Thoracic aorta (tissue), 2 donors: ENCODE results near the gene SPRY4. TPM values are rescaled to one million over a fixed set of nuclear protein-coding genes. Genes with fewer than 3 reads are reported as not detected.
A peak's percentile ranks its signal among the peaks of the same experiment; 100 is the strongest.
"Not testable (repeated sequence)": the region's sequence is repeated elsewhere in the genome, so short reads cannot be mapped to it uniquely, and the experiment has no call there.

Source experiments
- ATAC-seq: fragments of 150-250 bp; one replicate; pipeline ENCODE4 v1.8.0; 2017; ENCODE audit warnings: low read depth; ENCODE audit not compliant: insufficient number of reproducible peaks, low FRiP score
- DNase-seq: peaks from one replicate; pipeline ENCODE4 v3.0.0-alpha.2; 2020; ENCODE audit warnings: low spot score
- H3K27ac ChIP-seq, 2 donors: fragments of 200-600 bp; sonication (generic); 1 replicate in 1 of 2; 2 replicates in 1 of 2; pipeline ENCODE4 v1.5.1; 2016; ENCODE audit warnings: mild to moderate bottlenecking in 2 of 2, moderate library complexity in 2 of 2
- H3K27me3 ChIP-seq: fragments of 200-600 bp; sonication (generic); replicated peaks from 2 replicates; pipeline ENCODE4 v1.6.0; 2016; ENCODE audit warnings: mild to moderate bottlenecking; ENCODE audit not compliant: insufficient read depth
- H3K36me3 ChIP-seq: fragments of 200-600 bp; sonication (generic); one replicate; pipeline ENCODE4 v1.5.1; 2016
- H3K4me1 ChIP-seq, 2 donors: fragments of 200-600 bp; sonication (generic); 1 replicate in 1 of 2; 2 replicates in 1 of 2; pipeline versions ENCODE4 v1.5.1 to v1.6.0; 2016; ENCODE audit warnings: low read depth in 2 of 2, mild to moderate bottlenecking in 1 of 2; ENCODE audit not compliant: control insufficient read depth in 1 of 2
- H3K4me3 ChIP-seq: fragments of 200-600 bp; sonication (generic); 2 replicates; pipeline ENCODE4 v1.5.1; 2016; ENCODE audit warnings: mild to moderate bottlenecking
- H3K9me3 ChIP-seq: fragments of 200-600 bp; sonication (generic); 2 replicates; pipeline ENCODE4 v1.5.1; 2016
- CTCF ChIP-seq: fragments of 200-600 bp; sonication (generic); IDR thresholded peaks from one replicate; pipeline ENCODE4 v1.5.1; 2019; ENCODE audit warnings: antibody characterized with exemption
- total RNA-seq, 2 donors: library from RNA; depleted of rRNA; stranded (reverse); fragments of >200 nt; gene quantifications; one replicate each; pipeline versions ENCODE4 v1.1.0 to v1.2.3, GENCODE V29; 2016

The SPRY4 gene
- total RNA-seq, 2 donors from 2014 or later = 63.4 to 136 TPM

- no peaks in the 10 kb centered on the region for H3K27me3 ChIP-seq
- DNase-seq (no peak), ATAC-seq (no peak)
- no peak overlapping the region for H3K27ac ChIP-seq
- no peak overlapping the region for H3K4me3 ChIP-seq
- peaks cover 16 to 44% of the 10 kb centered on the region in 2 donors for H3K4me1 ChIP-seq
- H3K9me3 ChIP-seq = no peaks in the 10 kb centered on the region
- no peaks in the 10 kb centered on the region for H3K36me3 ChIP-seq
- no peak for TF ChIP-seq CTCF
Observed at GRCh38 chr5:142301540-142301939, 23.3 kb downstream of the SPRY4 start.

- no peak for TF ChIP-seq CTCF
- Histone ChIP-seq H3K4me1 (peaks cover 24 to 53% of the 10 kb centered on the region in 2 donors), H3K4me3 (no peak overlapping the region), H3K27ac (peak overlapping the region in 1 of 2 donors; percentile 13), H3K36me3 (no peaks in the 10 kb centered on the region), H3K9me3 (no peaks in the 10 kb centered on the region), H3K27me3 (no peaks in the 10 kb centered on the region)
- no peak for DNase-seq
- ATAC-seq = no peak
Observed at GRCh38 chr5:142300677-142301076, 24.1 kb downstream of the SPRY4 start.

GRCh38 chr5:142298789-142299188 is 26.0 kb downstream of the SPRY4 start:
- no peak for DNase-seq
- peaks cover 24 to 45% of the 10 kb centered on the region in 2 donors for H3K4me1 ChIP-seq
- no peak for TF ChIP-seq CTCF
- no peak overlapping the region for H3K4me3 ChIP-seq
- no peaks in the 10 kb centered on the region for H3K36me3 ChIP-seq
- H3K27me3 ChIP-seq = no peaks in the 10 kb centered on the region
- H3K27ac ChIP-seq = no peak overlapping the region
- H3K9me3 ChIP-seq = no peaks in the 10 kb centered on the region
- no peak for ATAC-seq

GRCh38 chr5:142297786-142298185 is 27.0 kb downstream of the SPRY4 start:
- not testable (repeated sequence) for H3K9me3 ChIP-seq, H3K36me3 ChIP-seq, H3K4me3 ChIP-seq, H3K27me3 ChIP-seq, ATAC-seq, DNase-seq
- peaks cover 24 to 48% of the 10 kb centered on the region in 2 donors for H3K4me1 ChIP-seq
- H3K27ac ChIP-seq = peak overlapping the region; percentile 81 to 96

GRCh38 chr5:142296914-142297417 is 27.9 kb downstream of the SPRY4 start:
- H3K4me3 ChIP-seq = no peak overlapping the region
- H3K4me1 ChIP-seq = peaks cover 24 to 48% of the 10 kb centered on the region in 2 donors
- ATAC-seq (peak; percentile 76), DNase-seq (no peak)
- peak overlapping the region; percentile 81 to 96 for H3K27ac ChIP-seq
- no peaks in the 10 kb centered on the region for H3K9me3 ChIP-seq
- TF ChIP-seq CTCF = no peak
- no peaks in the 10 kb centered on the region for H3K27me3 ChIP-seq
- H3K36me3 ChIP-seq = no peaks in the 10 kb centered on the region
